Esophagus muscularis mucosa (tissue), 4 donors: Measurements from ENCODE around the gene CAPN10.

Source experiments
- CTCF ChIP-seq, 3 experiments: fragments of 200-600 bp in 2 of 3; fragments of 450-650 bp in 1 of 3; sonication (generic) in 2 of 3; IDR thresholded peaks; one replicate each; pipeline ENCODE4 v1.5.1; 2017 to 2019; ENCODE audit warnings: antibody characterized with exemption in 3 of 3, mild to moderate bottlenecking in 2 of 3, moderate library complexity in 1 of 3
- EP300 ChIP-seq: sonication (generic); formaldehyde crosslinking; IDR thresholded peaks from one replicate; pipeline ENCODE4 v1.6.1; 2017; ENCODE audit warnings: antibody characterized with exemption
- POLR2AphosphoS5 ChIP-seq, 2 donors: sonication (generic); formaldehyde crosslinking; IDR thresholded peaks; one replicate each; pipeline ENCODE4 v1.6.1; 2017; ENCODE audit warnings: antibody characterized with exemption in 2 of 2

GRCh38 chr2:240563951-240564560 lies 22.5 kb upstream of the CAPN10 start:
- TF ChIP-seq CTCF (IDR thresholded peaks at IDR 0.05), result no peak
- no peak for TF ChIP-seq POLR2AphosphoS5 (IDR thresholded peaks at IDR 0.05)
- TF ChIP-seq EP300, result no peak
